Fibroblast of lung (primary cell): ENCODE data around the gene ZG16. TPM values are rescaled to one million over a fixed set of nuclear protein-coding genes. Genes with fewer than 3 reads are reported as not detected.

Source experiments
- DNase-seq, 2 donors: peaks; one replicate each; pipeline versions ENCODE4 v3.0.0 to v3.0.0-alpha.2; 2010; ENCODE audit warnings: low read depth in 2 of 2
- H2AFZ ChIP-seq: 2 replicates; pipeline ENCODE4 v1.5.1; 2012; ENCODE audit warnings: low read length, control low read depth, inconsistent platforms
- H3K27ac ChIP-seq: 2 replicates; pipeline ENCODE4 v1.5.1; 2011; ENCODE audit warnings: low read length, control low read depth; ENCODE audit not compliant: insufficient read depth
- H3K27me3 ChIP-seq: 2 replicates; pipeline ENCODE4 v1.5.1; 2011; ENCODE audit warnings: mild to moderate bottlenecking, low read length; ENCODE audit not compliant: control insufficient read depth, insufficient read depth
- H3K36me3 ChIP-seq: 2 replicates; pipeline ENCODE4 v1.5.1; 2011; ENCODE audit warnings: low read length; ENCODE audit not compliant: control insufficient read depth, insufficient read depth
- H3K4me1 ChIP-seq: 2 replicates; pipeline ENCODE4 v1.5.1; 2011; ENCODE audit warnings: low read length; ENCODE audit not compliant: control insufficient read depth, insufficient read depth; ENCODE audit errors: extremely low read depth
- H3K4me2 ChIP-seq: 2 replicates; pipeline ENCODE4 v1.5.1; 2011; ENCODE audit warnings: low read length, control low read depth; ENCODE audit not compliant: insufficient read depth; ENCODE audit errors: extremely low read depth
- H3K4me3 ChIP-seq, 4 experiments: fragments of 200-600 bp in 1 of 4; sonication (generic) in 1 of 4; replicated peaks in 1 of 4; 2 replicates each; pipeline ENCODE4 v1.5.1; 2011 to 2016; ENCODE audit warnings: low read length in 4 of 4, low read depth in 3 of 4, mild to moderate bottlenecking in 3 of 4, control low read depth in 2 of 4, inconsistent platforms in 1 of 4, mixed read lengths in 1 of 4; ENCODE audit not compliant: insufficient read depth in 1 of 4; ENCODE audit errors: control extremely low read depth in 1 of 4
- H3K79me2 ChIP-seq: 2 replicates; pipeline ENCODE4 v1.5.1; 2012; ENCODE audit warnings: mild to moderate bottlenecking, low read length, inconsistent platforms; ENCODE audit not compliant: control insufficient read depth, insufficient read depth
- H3K9ac ChIP-seq: 2 replicates; pipeline ENCODE4 v1.5.1; 2011; ENCODE audit warnings: mild to moderate bottlenecking, low read length, control low read depth; ENCODE audit not compliant: insufficient read depth
- H3K9me3 ChIP-seq: 2 replicates; pipeline ENCODE4 v1.5.1; 2012; ENCODE audit warnings: low read depth, low read length; ENCODE audit not compliant: control insufficient read depth, insufficient read depth
- H4K20me1 ChIP-seq: 2 replicates; pipeline ENCODE4 v1.5.1; 2011; ENCODE audit warnings: low read length; ENCODE audit not compliant: control insufficient read depth, insufficient read depth; ENCODE audit errors: extremely low read depth
- EZH2 ChIP-seq: IDR thresholded peaks from 2 replicates; pipeline ENCODE4 v1.5.1; 2012; ENCODE audit warnings: low read length, control low read depth, mild to moderate bottlenecking; ENCODE audit errors: missing control alignments
- polyA plus RNA-seq, 2 donors: library from polyadenylated mRNA; depleted of rRNA in 1 of 2; stranded (reverse) in 1 of 2; unstranded in 1 of 2; fragments of >200 nt; gene quantifications; 2 replicates each; pipeline ENCODE4 v1.2.1, GENCODE V29; 2011 to 2012; ENCODE audit warnings: missing spikeins in 1 of 2
- total RNA-seq: library from RNA; depleted of rRNA; stranded (reverse); fragments of >200 nt; gene quantifications from 2 replicates; pipeline ENCODE4 v1.2.1, GENCODE V29; 2014
- TF ChIP-seq, protein P1 (sequence below), 2 donors: IDR thresholded peaks in 1 of 2; conservative IDR thresholded peaks in 1 of 2; 1 replicate in 1 of 2; 2 replicates in 1 of 2; pipeline ENCODE4 v1.5.1; 2011 to 2012; ENCODE audit warnings: low read length in 2 of 2, control low read depth in 1 of 2, inconsistent platforms in 1 of 2, low read depth in 1 of 2, mild to moderate bottlenecking in 1 of 2

Gene ZG16
- total and polyA plus RNA-seq, 2 donors (not counting 1 experiment from before 2014, with no cell fraction given): not detected

DNA sequence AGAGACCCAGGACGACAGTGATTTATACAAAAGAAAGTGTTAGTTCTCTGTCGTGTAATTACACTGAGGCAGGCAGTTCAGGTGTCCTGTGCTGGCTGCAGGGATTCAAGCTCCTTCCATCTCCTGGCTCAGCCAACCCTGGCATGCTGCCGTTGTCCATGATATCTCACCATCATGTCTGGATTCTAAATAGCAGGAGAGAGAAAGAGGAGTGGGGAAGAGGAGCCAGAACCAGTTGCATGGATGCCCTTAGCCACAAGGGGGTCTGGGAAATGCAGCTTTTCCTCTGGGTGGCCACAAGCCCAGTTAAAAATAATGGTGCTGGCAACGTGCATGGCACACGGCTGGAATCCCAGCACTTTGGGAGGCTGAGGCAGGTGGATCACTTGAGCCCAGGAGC, 41.9 kb upstream of the ZG16 start:
- DNase-seq: no peak
- no peaks in the 10 kb centered on the region for H4K20me1 ChIP-seq
- H3K79me2 ChIP-seq: no peaks in the 10 kb centered on the region
- H2AFZ ChIP-seq: no peak overlapping the region
- no peaks in the 10 kb centered on the region for H3K4me1 ChIP-seq
- no peaks in the 10 kb centered on the region for H3K36me3 ChIP-seq
- no peak overlapping the region for H3K4me3 ChIP-seq
- no peaks in the 10 kb centered on the region for H3K9me3 ChIP-seq
- no peak overlapping the region for H3K4me2 ChIP-seq
- TF ChIP-seq, protein P1, sequence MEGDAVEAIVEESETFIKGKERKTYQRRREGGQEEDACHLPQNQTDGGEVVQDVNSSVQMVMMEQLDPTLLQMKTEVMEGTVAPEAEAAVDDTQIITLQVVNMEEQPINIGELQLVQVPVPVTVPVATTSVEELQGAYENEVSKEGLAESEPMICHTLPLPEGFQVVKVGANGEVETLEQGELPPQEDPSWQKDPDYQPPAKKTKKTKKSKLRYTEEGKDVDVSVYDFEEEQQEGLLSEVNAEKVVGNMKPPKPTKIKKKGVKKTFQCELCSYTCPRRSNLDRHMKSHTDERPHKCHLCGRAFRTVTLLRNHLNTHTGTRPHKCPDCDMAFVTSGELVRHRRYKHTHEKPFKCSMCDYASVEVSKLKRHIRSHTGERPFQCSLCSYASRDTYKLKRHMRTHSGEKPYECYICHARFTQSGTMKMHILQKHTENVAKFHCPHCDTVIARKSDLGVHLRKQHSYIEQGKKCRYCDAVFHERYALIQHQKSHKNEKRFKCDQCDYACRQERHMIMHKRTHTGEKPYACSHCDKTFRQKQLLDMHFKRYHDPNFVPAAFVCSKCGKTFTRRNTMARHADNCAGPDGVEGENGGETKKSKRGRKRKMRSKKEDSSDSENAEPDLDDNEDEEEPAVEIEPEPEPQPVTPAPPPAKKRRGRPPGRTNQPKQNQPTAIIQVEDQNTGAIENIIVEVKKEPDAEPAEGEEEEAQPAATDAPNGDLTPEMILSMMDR (conservative IDR thresholded peaks at IDR 0.05 in 1 of 2, IDR thresholded peaks at IDR 0.05 in 1 of 2; ENCODE audit: low read depth in 1 of 2, low read length in 2 of 2): no peak
- no peak for TF ChIP-seq EZH2
- H3K9ac ChIP-seq: no peak overlapping the region
- no peak overlapping the region for H3K27ac ChIP-seq
- H3K27me3 ChIP-seq: peaks cover 6% of the 10 kb centered on the region

DNA sequence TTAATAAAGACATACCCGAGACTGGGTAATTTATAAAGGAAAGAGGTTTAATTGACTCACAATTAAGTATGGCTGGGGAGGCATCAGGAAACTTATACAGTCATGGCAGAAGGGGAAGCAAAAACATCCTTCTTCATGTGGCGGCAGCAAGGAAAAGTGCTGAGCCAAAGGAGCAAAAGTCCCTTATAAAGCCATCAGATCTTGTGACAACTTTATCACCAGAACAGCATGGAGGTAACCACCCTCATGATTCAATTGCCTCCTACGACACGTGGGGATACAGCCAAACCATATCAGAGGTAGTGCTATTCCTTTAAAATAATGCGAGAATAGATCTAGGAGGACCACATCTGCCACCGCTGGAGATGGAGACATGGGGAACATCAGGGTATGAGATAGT, 41.3 kb upstream of the ZG16 start:
- H4K20me1 ChIP-seq: no peaks in the 10 kb centered on the region

DNA sequence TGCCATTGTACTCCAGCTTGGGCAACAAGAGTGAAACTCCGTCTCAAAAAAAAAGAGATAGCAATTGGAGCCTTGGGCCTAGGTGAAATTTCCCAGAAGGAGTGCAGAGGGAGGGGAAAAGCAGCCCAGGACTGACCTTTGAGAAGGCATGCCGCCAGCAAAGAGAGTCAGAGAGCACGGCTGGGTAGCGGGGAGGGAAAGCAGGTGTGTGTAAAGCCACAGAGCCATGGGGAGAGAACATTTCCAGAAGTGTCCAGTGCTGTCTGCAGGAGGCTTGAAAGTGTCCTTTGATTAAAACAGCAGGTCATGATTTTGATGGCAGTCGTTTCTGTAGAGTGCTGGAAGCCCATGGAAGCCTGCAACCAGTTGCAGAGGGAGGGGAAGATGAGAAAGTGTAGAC, 40.3 kb upstream of the ZG16 start:
- Histone ChIP-seq H3K9ac (no peak overlapping the region), H3K4me3 (no peak overlapping the region), H3K9me3 (no peaks in the 10 kb centered on the region), H3K4me2 (no peak overlapping the region), H3K27me3 (peaks cover 6% of the 10 kb centered on the region), H3K27ac (no peak overlapping the region), H3K79me2 (no peaks in the 10 kb centered on the region), H3K36me3 (no peaks in the 10 kb centered on the region), H3K4me1 (no peaks in the 10 kb centered on the region), H4K20me1 (no peaks in the 10 kb centered on the region), H2AFZ (no peak overlapping the region)
- DNase-seq: no peak
- no peak for TF ChIP-seq EZH2
- TF ChIP-seq, protein P1 (conservative IDR thresholded peaks at IDR 0.05 in 1 of 2, IDR thresholded peaks at IDR 0.05 in 1 of 2; ENCODE audit: low read depth in 1 of 2, low read length in 2 of 2): no peak

More for the DNA sequence above, 41.3 kb upstream of the ZG16 start:
- H3K27ac ChIP-seq: no peak overlapping the region
- no peaks in the 10 kb centered on the region for H3K36me3 ChIP-seq
- no peaks in the 10 kb centered on the region for H3K9me3 ChIP-seq
- DNase-seq: no peak
- no peak overlapping the region for H3K4me2 ChIP-seq
- H2AFZ ChIP-seq: no peak overlapping the region
- no peaks in the 10 kb centered on the region for H3K79me2 ChIP-seq
- no peak overlapping the region for H3K4me3 ChIP-seq
- H3K9ac ChIP-seq: no peak overlapping the region
- H3K27me3 ChIP-seq: peaks cover 6% of the 10 kb centered on the region
- no peaks in the 10 kb centered on the region for H3K4me1 ChIP-seq
- TF ChIP-seq, protein P1 (conservative IDR thresholded peaks at IDR 0.05 in 1 of 2, IDR thresholded peaks at IDR 0.05 in 1 of 2; ENCODE audit: low read depth in 1 of 2, low read length in 2 of 2): no peak
- TF ChIP-seq EZH2: no peak
